IPS-18a (cell line): ENCODE results near the gene STAMBPL1.

Source experiments
- H3K27ac ChIP-seq: one replicate; pipeline ENCODE4 v1.5.1; 2013; ENCODE audit warnings: low read length
- H3K27me3 ChIP-seq: one replicate; pipeline ENCODE4 v1.6.1; 2013; ENCODE audit warnings: mild to moderate bottlenecking, low read length; ENCODE audit not compliant: control insufficient read depth, insufficient read depth
- H3K36me3 ChIP-seq: one replicate; pipeline ENCODE4 v1.6.1; 2013; ENCODE audit warnings: low read depth, low read length; ENCODE audit not compliant: control insufficient read depth
- H3K4me1 ChIP-seq: one replicate; pipeline ENCODE4 v1.6.1; 2013; ENCODE audit warnings: low read depth, low read length; ENCODE audit not compliant: control insufficient read depth
- H3K4me3 ChIP-seq: one replicate; pipeline ENCODE4 v1.5.1; 2013; ENCODE audit warnings: low read length
- H3K9ac ChIP-seq: one replicate; pipeline ENCODE4 v1.6.1; 2013; ENCODE audit warnings: mild to moderate bottlenecking, low read length, moderate library complexity
- H3K9me3 ChIP-seq: one replicate; pipeline ENCODE4 v1.6.1; 2013; ENCODE audit warnings: low read depth, low read length; ENCODE audit not compliant: control insufficient read depth

The STAMBPL1 gene

DNA sequence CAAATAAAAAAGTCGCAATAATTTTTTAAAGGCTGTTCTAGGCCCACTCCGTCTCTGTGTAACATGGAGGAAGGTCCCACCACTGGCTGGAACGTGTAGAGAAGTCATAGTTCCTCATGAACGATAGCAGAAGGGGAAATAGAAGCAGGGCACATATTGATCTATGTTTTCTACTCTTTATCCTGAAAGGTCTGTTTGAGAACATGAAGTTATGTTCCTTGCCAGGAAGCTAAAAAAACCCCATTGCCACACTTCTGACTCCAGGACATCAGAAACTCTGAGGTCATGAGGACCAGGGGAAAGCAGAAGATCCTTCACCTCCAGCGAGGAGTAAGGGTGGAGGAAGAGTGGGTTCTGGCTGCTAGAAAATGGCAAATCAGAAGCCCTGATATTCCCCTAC, 39.2 kb upstream of the STAMBPL1 start:
- no peak overlapping the region for H3K4me3 ChIP-seq
- no peak overlapping the region for H3K27ac ChIP-seq
- H3K9me3 ChIP-seq: no peaks in the 10 kb centered on the region
- H3K27me3 ChIP-seq: no peaks in the 10 kb centered on the region
- H3K4me1 ChIP-seq: no peaks in the 10 kb centered on the region
- H3K36me3 ChIP-seq: no peaks in the 10 kb centered on the region
- H3K9ac ChIP-seq: no peak overlapping the region

- no peak overlapping the region for H3K4me3 ChIP-seq
- H3K27ac ChIP-seq: no peak overlapping the region
- H3K9ac ChIP-seq: no peak overlapping the region
- peaks cover under 1% of the 10 kb centered on the region for H3K4me1 ChIP-seq
- H3K36me3 ChIP-seq: no peaks in the 10 kb centered on the region
- no peaks in the 10 kb centered on the region for H3K9me3 ChIP-seq
- H3K27me3 ChIP-seq: no peaks in the 10 kb centered on the region
Measured at GRCh38 chr10:88841316-88842111, 38.5 kb upstream of the STAMBPL1 start.

GRCh38 chr10:88843171-88843570, 36.9 kb upstream of the STAMBPL1 start:
- H3K27ac ChIP-seq: no peak overlapping the region
- H3K9me3 ChIP-seq: no peaks in the 10 kb centered on the region

GRCh38 chr10:88848499-88848898, 31.5 kb upstream of the STAMBPL1 start:
- H3K4me1 ChIP-seq: peaks cover 25% of the 10 kb centered on the region
- no peak overlapping the region for H3K27ac ChIP-seq
- no peak overlapping the region for H3K9ac ChIP-seq
- H3K4me3 ChIP-seq: no peak overlapping the region
- H3K36me3 ChIP-seq: no peaks in the 10 kb centered on the region
- no peaks in the 10 kb centered on the region for H3K9me3 ChIP-seq
- H3K27me3 ChIP-seq: no peaks in the 10 kb centered on the region

More at GRCh38 chr10:88843171-88843570, 36.9 kb upstream of the STAMBPL1 start:
- Histone ChIP-seq H3K27me3 (no peaks in the 10 kb centered on the region), H3K36me3 (no peaks in the 10 kb centered on the region), H3K9ac (no peak overlapping the region), H3K4me1 (peaks cover 5% of the 10 kb centered on the region), H3K4me3 (no peak overlapping the region)

DNA sequence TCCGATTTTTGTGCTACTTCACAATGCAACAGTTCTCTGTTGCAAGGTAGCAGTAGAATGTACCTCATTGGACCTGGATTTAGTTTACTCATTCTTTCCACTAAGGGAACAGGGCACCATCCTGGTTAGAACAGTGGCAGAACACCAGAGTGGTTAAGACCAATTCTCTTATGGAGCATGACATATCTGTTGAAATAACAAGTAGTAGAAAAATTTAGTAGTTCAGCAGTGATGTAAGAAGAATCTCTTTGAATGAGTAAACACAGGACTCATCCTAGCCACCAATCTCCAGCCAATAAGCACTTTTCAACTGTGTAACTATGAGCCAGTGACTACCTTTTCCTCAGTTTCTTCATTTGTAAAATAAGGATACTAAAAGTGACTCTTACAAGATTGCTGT, 30.8 kb upstream of the STAMBPL1 start:
- H3K27me3 ChIP-seq: no peaks in the 10 kb centered on the region
- H3K9ac ChIP-seq: no peak overlapping the region
- peaks cover 27% of the 10 kb centered on the region for H3K4me1 ChIP-seq
- no peaks in the 10 kb centered on the region for H3K9me3 ChIP-seq
- no peak overlapping the region for H3K27ac ChIP-seq
- no peaks in the 10 kb centered on the region for H3K36me3 ChIP-seq
- no peak overlapping the region for H3K4me3 ChIP-seq

- H3K36me3 ChIP-seq: no peaks in the 10 kb centered on the region
- no peak overlapping the region for H3K4me3 ChIP-seq
- H3K4me1 ChIP-seq: peaks cover 27% of the 10 kb centered on the region
- no peaks in the 10 kb centered on the region for H3K9me3 ChIP-seq
- no peak overlapping the region for H3K9ac ChIP-seq
- H3K27ac ChIP-seq: no peak overlapping the region
- no peaks in the 10 kb centered on the region for H3K27me3 ChIP-seq
Measured at GRCh38 chr10:88850712-88851111, 29.3 kb upstream of the STAMBPL1 start.

- no peak within 1 kb of the TSS for H3K27ac ChIP-seq
- no peaks in the 10 kb centered on the region for H3K27me3 ChIP-seq
- H3K9ac ChIP-seq: no peak within 1 kb of the TSS
- H3K9me3 ChIP-seq: no peaks in the 10 kb centered on the region
- no peaks in the 10 kb centered on the region for H3K36me3 ChIP-seq
- peaks cover 25% of the 10 kb centered on the region for H3K4me1 ChIP-seq
- H3K4me3 ChIP-seq: no peak within 1 kb of the TSS
Measured at GRCh38 chr10:88851706-88852105, 28.3 kb upstream of the STAMBPL1 start, which contains the start of gene ANKRD22. TSS of gene ANKRD22 (minus strand) at chr10:88851844. CDS start at chr10:88851607, 237 bp downstream.

- Histone ChIP-seq H3K27ac (no peak overlapping the region), H3K36me3 (no peaks in the 10 kb centered on the region), H3K9ac (no peak overlapping the region)
Measured at GRCh38 chr10:88852327-88852726, 27.7 kb upstream of the STAMBPL1 start.

GRCh38 chr10:88853155-88853881, 26.7 kb upstream of the STAMBPL1 start:
- no peaks in the 10 kb centered on the region for H3K9me3 ChIP-seq
- peaks cover 22% of the 10 kb centered on the region for H3K4me1 ChIP-seq
- H3K27ac ChIP-seq: no peak overlapping the region
- no peaks in the 10 kb centered on the region for H3K27me3 ChIP-seq
- H3K4me3 ChIP-seq: no peak overlapping the region
- H3K9ac ChIP-seq: no peak overlapping the region
- H3K36me3 ChIP-seq: no peaks in the 10 kb centered on the region

More at GRCh38 chr10:88852327-88852726, 27.7 kb upstream of the STAMBPL1 start:
- H3K4me1 ChIP-seq: peaks cover 22% of the 10 kb centered on the region
- H3K9me3 ChIP-seq: no peaks in the 10 kb centered on the region
- no peaks in the 10 kb centered on the region for H3K27me3 ChIP-seq
- H3K4me3 ChIP-seq: no peak overlapping the region

DNA sequence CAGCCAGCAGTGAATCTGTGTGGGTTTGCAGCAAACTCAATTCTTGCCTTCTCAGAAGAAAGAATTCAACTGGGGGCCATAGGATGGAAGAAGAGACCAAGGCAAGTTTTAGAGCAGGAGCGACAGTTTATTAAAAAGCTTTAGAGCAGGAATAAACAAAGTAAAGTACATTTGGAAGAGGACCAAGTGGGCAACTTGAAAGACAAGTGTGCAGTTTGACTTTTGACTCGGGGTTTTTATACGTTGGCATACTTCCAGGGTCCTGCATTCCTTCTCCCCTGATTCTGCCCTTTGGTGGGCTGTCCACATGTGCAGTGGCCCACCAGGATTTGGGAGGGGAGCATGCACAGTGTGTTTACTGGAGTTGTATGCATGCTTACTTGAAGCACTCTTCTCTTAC, 25.4 kb upstream of the STAMBPL1 start:
- H3K9ac ChIP-seq: no peak overlapping the region
- no peaks in the 10 kb centered on the region for H3K36me3 ChIP-seq
- no peaks in the 10 kb centered on the region for H3K9me3 ChIP-seq
- no peaks in the 10 kb centered on the region for H3K27me3 ChIP-seq
- H3K4me3 ChIP-seq: no peak overlapping the region
- H3K4me1 ChIP-seq: peaks cover 22% of the 10 kb centered on the region
- no peak overlapping the region for H3K27ac ChIP-seq

- Histone ChIP-seq H3K9ac (no peak overlapping the region), H3K27ac (no peak overlapping the region), H3K27me3 (no peaks in the 10 kb centered on the region), H3K9me3 (no peaks in the 10 kb centered on the region), H3K4me3 (no peak overlapping the region), H3K4me1 (peaks cover 6% of the 10 kb centered on the region), H3K36me3 (no peaks in the 10 kb centered on the region)
Measured at GRCh38 chr10:88857831-88858230, 22.2 kb upstream of the STAMBPL1 start.
